Smooth muscle cell (in vitro differentiated cells): ENCODE results near the gene DAAM1. TPM values are rescaled to one million over a fixed set of nuclear protein-coding genes. Genes with fewer than 3 reads are reported as not detected.

Experiments
- DNase-seq: peaks from one replicate; lab custom pipeline; 2025; ENCODE audit not compliant: unreplicated experiment; lab: John Stamatoyannopoulos, UW
- H2AFZ ChIP-seq: fragments of 200-600 bp; sonication (generic); 2 replicates; pipeline ENCODE4 v1.6.0; 2016; ENCODE audit warnings: antibody characterized with exemption, low read depth, mild to moderate bottlenecking
- H3F3A ChIP-seq: fragments of 200-600 bp; sonication (generic); 2 replicates; pipeline ENCODE4 v1.6.0; 2017; ENCODE audit warnings: antibody characterized with exemption, low read depth
- H3K27ac ChIP-seq: fragments of 200-600 bp; sonication (generic); 2 replicates; pipeline ENCODE4 v1.5.1; 2016; ENCODE audit warnings: low read depth, mild to moderate bottlenecking
- H3K27me3 ChIP-seq: fragments of 200-600 bp; sonication (generic); 2 replicates; pipeline ENCODE4 v1.6.1; 2016; ENCODE audit warnings: low read depth, mild to moderate bottlenecking
- H3K36me3 ChIP-seq: fragments of 200-600 bp; sonication (generic); 2 replicates; pipeline ENCODE4 v1.5.1; 2016; ENCODE audit warnings: low read depth
- H3K4me1 ChIP-seq: fragments of 200-600 bp; sonication (generic); 2 replicates; pipeline ENCODE4 v1.5.1; 2016; ENCODE audit warnings: low read depth
- H3K4me2 ChIP-seq: fragments of 200-600 bp; sonication (generic); 2 replicates; pipeline ENCODE4 v1.6.0; 2016; ENCODE audit warnings: mild to moderate bottlenecking
- H3K4me3 ChIP-seq: fragments of 200-600 bp; sonication (generic); 2 replicates; pipeline ENCODE4 v1.5.1; 2016; ENCODE audit warnings: mild to moderate bottlenecking
- H3K79me2 ChIP-seq: fragments of 200-600 bp; sonication (generic); 2 replicates; pipeline ENCODE4 v1.6.0; 2016; ENCODE audit warnings: low read depth, mild to moderate bottlenecking
- H3K9ac ChIP-seq: fragments of 200-600 bp; sonication (generic); 2 replicates; pipeline ENCODE4 v1.6.0; 2016; ENCODE audit warnings: low read depth
- H3K9me3 ChIP-seq: fragments of 200-600 bp; sonication (generic); replicated peaks from 2 replicates; pipeline ENCODE4 v1.5.1; 2016; ENCODE audit warnings: low read depth
- H4K20me1 ChIP-seq: fragments of 200-600 bp; sonication (generic); 2 replicates; pipeline ENCODE4 v1.6.0; 2016; ENCODE audit warnings: low read depth
- WGBS: methylation state at CpG from one replicate; pipeline ENCODE4 v1.1.7; 2016; ENCODE audit warnings: low lambda C conversion rate; 5-methylcytosine and 5-hydroxymethylcytosine counted together
- polyA plus RNA-seq: library from polyadenylated mRNA; unstranded; fragments of >200 nt; fragmentation: Nextera tagmentation; extraction: Ambion mirVana; gene quantifications from 2 replicates; pipeline ENCODE4 v1.2.1, GENCODE V29; 2016
- total RNA-seq: library from RNA; depleted of rRNA; stranded (reverse); fragments of >200 nt; gene quantifications from 2 replicates; pipeline ENCODE4 v1.2.3, GENCODE V29; 2014
- TF ChIP-seq, protein P1 (sequence below): fragments of 200-600 bp; sonication (generic); IDR thresholded peaks from 2 replicates; pipeline ENCODE4 v1.5.1; 2017; ENCODE audit warnings: borderline replicate concordance, mild to moderate bottlenecking, antibody characterized with exemption; ENCODE audit not compliant: insufficient read depth, poor library complexity, severe bottlenecking

DAAM1 gene
- total and polyA plus RNA-seq, 2 experiments from 2014 or later, result 10.9 to 46.4 TPM

- 70% methylated on average over 3 of the region's 3 CpGs for WGBS
- TF ChIP-seq, protein P1, sequence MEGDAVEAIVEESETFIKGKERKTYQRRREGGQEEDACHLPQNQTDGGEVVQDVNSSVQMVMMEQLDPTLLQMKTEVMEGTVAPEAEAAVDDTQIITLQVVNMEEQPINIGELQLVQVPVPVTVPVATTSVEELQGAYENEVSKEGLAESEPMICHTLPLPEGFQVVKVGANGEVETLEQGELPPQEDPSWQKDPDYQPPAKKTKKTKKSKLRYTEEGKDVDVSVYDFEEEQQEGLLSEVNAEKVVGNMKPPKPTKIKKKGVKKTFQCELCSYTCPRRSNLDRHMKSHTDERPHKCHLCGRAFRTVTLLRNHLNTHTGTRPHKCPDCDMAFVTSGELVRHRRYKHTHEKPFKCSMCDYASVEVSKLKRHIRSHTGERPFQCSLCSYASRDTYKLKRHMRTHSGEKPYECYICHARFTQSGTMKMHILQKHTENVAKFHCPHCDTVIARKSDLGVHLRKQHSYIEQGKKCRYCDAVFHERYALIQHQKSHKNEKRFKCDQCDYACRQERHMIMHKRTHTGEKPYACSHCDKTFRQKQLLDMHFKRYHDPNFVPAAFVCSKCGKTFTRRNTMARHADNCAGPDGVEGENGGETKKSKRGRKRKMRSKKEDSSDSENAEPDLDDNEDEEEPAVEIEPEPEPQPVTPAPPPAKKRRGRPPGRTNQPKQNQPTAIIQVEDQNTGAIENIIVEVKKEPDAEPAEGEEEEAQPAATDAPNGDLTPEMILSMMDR, result no peak
- H3F3A ChIP-seq, result no peaks in the 10 kb centered on the region
- no peak overlapping the region for H2AFZ ChIP-seq
- H3K36me3 ChIP-seq, result no peaks in the 10 kb centered on the region
- H3K9ac ChIP-seq, result no peak overlapping the region
- no peak for DNase-seq
- no peaks in the 10 kb centered on the region for H3K9me3 ChIP-seq
- no peaks in the 10 kb centered on the region for H3K27me3 ChIP-seq
- no peaks in the 10 kb centered on the region for H3K4me1 ChIP-seq
- no peak overlapping the region for H3K27ac ChIP-seq
- H3K4me2 ChIP-seq, result no peak overlapping the region
- H4K20me1 ChIP-seq, result peaks cover 87% of the 10 kb centered on the region
- H3K4me3 ChIP-seq, result no peak overlapping the region
- H3K79me2 ChIP-seq, result peaks cover 64% of the 10 kb centered on the region
Observed at GRCh38 chr14:59224341-59224740, 35.9 kb downstream of the DAAM1 start.

DNA sequence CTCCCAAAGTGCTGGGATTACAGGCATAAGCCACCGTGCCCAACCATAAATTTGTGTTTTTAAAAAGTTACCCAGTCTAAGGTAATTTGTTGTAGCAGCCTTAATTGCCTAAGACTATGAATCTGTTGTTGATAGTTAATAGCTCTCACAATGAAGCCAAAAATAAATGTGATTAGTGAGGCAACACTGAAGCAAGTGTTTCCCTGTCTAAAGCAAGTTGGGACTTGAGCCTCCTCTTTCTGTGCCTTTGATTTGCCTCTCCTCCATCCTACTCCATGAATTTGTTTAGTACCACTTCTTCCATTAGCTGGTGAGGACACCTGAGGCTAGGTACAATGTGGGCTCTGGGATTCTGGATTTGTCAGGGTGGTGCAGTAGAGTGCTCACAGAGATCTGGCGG, 36.8 kb downstream of the DAAM1 start:
- no peak for DNase-seq
- Histone ChIP-seq H3K4me3 (no peak overlapping the region), H3K27ac (no peak overlapping the region), H3K79me2 (peaks cover 63% of the 10 kb centered on the region), H3K9me3 (no peaks in the 10 kb centered on the region), H3F3A (no peaks in the 10 kb centered on the region), H3K27me3 (no peaks in the 10 kb centered on the region), H3K4me1 (no peaks in the 10 kb centered on the region), H4K20me1 (peaks cover 86% of the 10 kb centered on the region), H3K9ac (no peak overlapping the region), H3K4me2 (no peak overlapping the region), H3K36me3 (no peaks in the 10 kb centered on the region), H2AFZ (no peak overlapping the region)
- WGBS, result 92% methylated on average over 2 of the region's 2 CpGs
- TF ChIP-seq, protein P1, result no peak

DNA sequence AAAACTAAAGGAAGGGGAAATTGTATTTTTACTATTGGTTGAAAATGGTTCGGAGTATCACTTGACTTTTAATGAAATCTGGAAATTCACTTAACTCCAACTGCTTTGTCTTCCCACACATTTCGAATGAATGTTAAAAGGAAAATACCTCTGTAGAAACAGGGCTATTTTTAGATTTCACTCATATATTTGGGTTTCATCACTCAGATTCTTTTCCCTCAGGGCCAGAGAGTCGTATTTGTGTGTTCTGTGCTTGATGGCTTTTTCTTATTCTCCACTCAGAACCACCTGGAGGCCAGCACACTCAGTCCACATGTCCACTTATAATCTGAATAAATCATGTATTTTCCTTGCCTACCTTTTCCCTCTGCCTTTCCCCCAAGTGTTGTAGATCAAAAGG, 40.0 kb downstream of the DAAM1 start:
- no peak overlapping the region for H3K4me2 ChIP-seq
- H3K36me3 ChIP-seq, result no peaks in the 10 kb centered on the region
- H3K79me2 ChIP-seq, result peaks cover 69% of the 10 kb centered on the region
- no peaks in the 10 kb centered on the region for H3K27me3 ChIP-seq
- H3K4me3 ChIP-seq, result no peak overlapping the region
- no peak overlapping the region for H3K27ac ChIP-seq
- no peak overlapping the region for H2AFZ ChIP-seq
- TF ChIP-seq, protein P1, result no peak
- WGBS, result 62% methylated on average over 3 of the region's 3 CpGs
- no peak for DNase-seq
- no peaks in the 10 kb centered on the region for H3F3A ChIP-seq
- no peaks in the 10 kb centered on the region for H3K4me1 ChIP-seq
- H3K9me3 ChIP-seq, result no peaks in the 10 kb centered on the region
- no peak overlapping the region for H3K9ac ChIP-seq
- H4K20me1 ChIP-seq, result peaks cover 88% of the 10 kb centered on the region

GRCh38 chr14:59229653-59230406, 41.4 kb downstream of the DAAM1 start:
- peaks cover 79% of the 10 kb centered on the region for H4K20me1 ChIP-seq
- H3K36me3 ChIP-seq, result no peaks in the 10 kb centered on the region
- H3K9me3 ChIP-seq, result no peaks in the 10 kb centered on the region
- no peaks in the 10 kb centered on the region for H3F3A ChIP-seq
- no peaks in the 10 kb centered on the region for H3K27me3 ChIP-seq
- no peak for DNase-seq
- H3K9ac ChIP-seq, result no peak overlapping the region
- H2AFZ ChIP-seq, result no peak overlapping the region
- no peaks in the 10 kb centered on the region for H3K4me1 ChIP-seq
- H3K27ac ChIP-seq, result no peak overlapping the region
- H3K4me3 ChIP-seq, result no peak overlapping the region
- WGBS, result 91% methylated on average over 3 of the region's 3 CpGs
- TF ChIP-seq, protein P1, result no peak
- no peak overlapping the region for H3K4me2 ChIP-seq
- H3K79me2 ChIP-seq, result peaks cover 79% of the 10 kb centered on the region
